Inflammatory macrophage treated with lipopolysaccharide for 4 hours (primary cell): Measurements from ENCODE around the gene UBE3C.
"Not testable (repeated sequence)": the region's sequence is repeated elsewhere in the genome, so short reads cannot be mapped to it uniquely, and the experiment has no call there.

Source experiments
- DNase-seq: peaks from one replicate; pipeline ENCODE4 v3.0.0-alpha.2; 2020

Gene UBE3C

DNA sequence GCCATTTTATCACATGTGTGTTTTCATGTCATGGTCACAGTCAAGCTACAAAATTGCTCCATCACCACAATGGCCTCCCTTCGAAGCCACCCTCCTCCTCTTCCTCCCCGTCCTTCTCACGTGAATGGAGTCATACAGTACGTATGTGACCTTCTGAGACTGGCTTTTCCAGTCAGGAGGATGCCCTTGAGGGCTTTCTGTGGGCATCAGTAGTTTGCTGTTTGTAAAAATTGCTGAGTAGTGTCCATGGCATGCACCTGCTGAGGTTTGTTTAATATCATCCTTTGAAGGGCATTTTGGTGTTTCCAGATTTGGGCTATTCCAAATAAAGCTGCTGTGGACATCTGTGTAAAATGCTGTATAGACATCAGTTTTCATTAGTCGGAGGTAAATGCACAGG, 5.9 kb upstream of the UBE3C start:
- DNase-seq: no peak

DNA sequence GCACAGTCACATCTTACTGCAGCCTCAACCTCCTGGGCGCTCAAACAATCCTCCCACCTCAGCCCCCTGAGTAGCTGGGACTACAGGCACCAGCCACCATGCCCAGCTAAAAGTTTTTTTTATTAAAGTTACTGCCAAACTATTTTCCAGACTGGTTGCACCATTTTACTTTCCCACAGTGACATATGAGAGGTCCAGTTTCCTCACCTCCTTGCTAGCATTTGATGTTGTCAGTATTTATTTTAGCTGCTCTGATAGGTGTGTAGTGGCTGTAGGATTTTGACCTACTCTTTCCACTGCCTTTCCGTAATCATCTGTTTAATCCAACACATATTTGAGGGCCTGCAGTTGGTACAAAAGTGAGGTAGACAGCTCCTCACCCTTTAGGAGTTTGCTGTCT, 5.4 kb upstream of the UBE3C start:
- no peak for DNase-seq

- DNase-seq: peak; percentile 85
Observed at GRCh38 chr7:157136372-157136771, 2.4 kb upstream of the UBE3C start.

DNA sequence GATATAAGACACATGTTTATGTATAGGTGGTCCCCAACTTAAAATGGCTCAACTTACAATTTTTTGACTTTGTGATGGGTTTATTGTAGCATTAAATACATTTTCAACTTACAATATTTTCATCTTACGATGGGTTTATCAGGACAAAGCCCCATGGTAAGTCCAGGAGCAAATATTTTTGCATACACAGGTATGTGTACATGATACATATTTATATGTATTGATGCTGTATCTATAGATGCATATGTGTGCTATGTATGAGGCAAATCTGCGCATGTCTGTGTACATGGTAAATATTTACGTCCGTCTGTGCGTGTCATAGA, 664 bp upstream of the UBE3C start:
- no peak for DNase-seq

- DNase-seq: peak; percentile 59
Observed at GRCh38 chr7:157139111-157139809, 534 bp downstream of the UBE3C start.

GRCh38 chr7:157139810-157140510, 1.2 kb downstream of the UBE3C start:
- DNase-seq: no peak

- no peak for DNase-seq
Observed at GRCh38 chr7:157140511-157140905, 1.8 kb downstream of the UBE3C start.

DNA sequence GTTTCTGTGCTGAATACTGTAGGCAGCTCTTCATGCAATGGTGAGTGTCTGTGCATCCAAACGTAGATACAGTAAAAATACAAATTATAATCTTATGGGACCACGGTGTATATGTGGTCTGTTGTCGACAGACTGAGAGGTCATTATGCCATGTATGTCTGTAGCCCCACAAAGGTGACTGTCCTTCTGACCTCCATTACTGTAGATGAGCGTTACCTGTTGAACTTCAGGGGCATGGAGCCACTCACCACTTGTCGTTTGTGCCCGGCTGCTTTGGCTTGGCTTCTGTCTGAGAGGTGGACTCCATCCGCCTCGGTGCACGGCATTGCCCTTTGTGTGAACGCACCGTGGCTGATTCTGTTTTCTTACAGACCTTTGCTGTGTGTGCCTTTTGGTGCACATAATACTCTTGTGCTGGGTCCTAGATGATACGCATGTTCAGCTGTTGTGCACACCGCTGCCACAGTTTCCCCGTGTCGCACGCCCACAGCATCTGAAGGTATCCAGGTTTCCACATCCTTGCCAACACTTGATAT, 2.9 kb downstream of the UBE3C start:
- DNase-seq: no peak

- no peak for DNase-seq
Observed at GRCh38 chr7:157143788-157144187, 5.1 kb downstream of the UBE3C start.

- DNase-seq: no peak
Observed at GRCh38 chr7:157149317-157149716, 10.6 kb downstream of the UBE3C start.

GRCh38 chr7:157150882-157151281, 12.2 kb downstream of the UBE3C start:
- DNase-seq: no peak

GRCh38 chr7:157151626-157152339, 13.1 kb downstream of the UBE3C start:
- DNase-seq: no peak

DNA sequence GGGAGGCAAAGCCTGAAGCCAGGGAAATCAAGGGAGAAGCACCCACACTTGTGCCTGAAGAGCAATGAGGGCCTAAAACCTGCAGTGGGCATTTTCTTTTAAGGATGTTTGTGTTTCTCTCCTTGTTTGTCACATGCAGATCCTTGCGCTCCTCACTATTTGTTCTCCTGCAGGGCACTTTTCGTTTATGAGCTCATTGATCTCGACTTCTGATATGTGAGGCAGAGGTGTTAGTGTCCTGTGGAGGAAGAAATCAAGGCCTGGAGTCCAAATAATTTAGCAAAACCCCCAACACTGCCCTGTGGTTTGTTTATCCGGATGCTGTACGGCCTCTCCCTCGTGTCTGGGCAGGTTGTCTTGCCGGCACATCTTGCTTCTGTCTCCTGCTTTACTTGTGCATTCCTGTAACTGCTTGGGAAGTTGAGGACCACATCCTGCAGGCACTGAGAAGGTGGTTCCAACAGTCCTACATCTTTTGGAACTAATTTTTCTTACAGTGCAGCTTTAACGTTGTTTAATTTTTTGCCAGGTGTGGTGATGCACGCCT, 13.7 kb downstream of the UBE3C start:
- no peak for DNase-seq

GRCh38 chr7:157153260-157153659, 14.5 kb downstream of the UBE3C start:
- no peak for DNase-seq

GRCh38 chr7:157155959-157156358, 17.2 kb downstream of the UBE3C start:
- DNase-seq: no peak

GRCh38 chr7:157158400-157158799, 19.7 kb downstream of the UBE3C start:
- no peak for DNase-seq

- not testable (repeated sequence) for DNase-seq
Observed at GRCh38 chr7:157159537-157159936, 20.8 kb downstream of the UBE3C start.

DNA sequence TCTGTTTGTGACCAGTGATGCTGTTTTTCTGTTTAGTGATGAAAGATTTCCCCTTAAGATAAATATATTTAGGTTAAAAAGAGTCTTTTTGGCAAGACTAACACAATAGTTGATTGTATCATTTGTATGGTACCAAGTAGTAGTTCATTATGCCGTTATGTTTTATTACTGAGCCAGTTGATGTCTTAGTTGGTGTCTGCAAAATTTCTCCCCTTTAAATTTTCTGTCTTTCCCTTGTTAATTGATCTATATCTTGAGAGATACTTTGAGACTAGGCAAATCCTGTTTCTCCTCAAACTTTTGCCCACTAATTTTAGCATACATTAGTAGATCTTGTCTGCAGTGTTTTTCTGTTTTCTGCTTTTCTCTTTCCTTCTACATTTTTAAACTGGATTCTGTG, 21.7 kb downstream of the UBE3C start:
- no peak for DNase-seq

GRCh38 chr7:157165987-157166386, 27.3 kb downstream of the UBE3C start:
- no peak for DNase-seq

GRCh38 chr7:157168571-157168970, 29.8 kb downstream of the UBE3C start:
- DNase-seq: no peak

DNA sequence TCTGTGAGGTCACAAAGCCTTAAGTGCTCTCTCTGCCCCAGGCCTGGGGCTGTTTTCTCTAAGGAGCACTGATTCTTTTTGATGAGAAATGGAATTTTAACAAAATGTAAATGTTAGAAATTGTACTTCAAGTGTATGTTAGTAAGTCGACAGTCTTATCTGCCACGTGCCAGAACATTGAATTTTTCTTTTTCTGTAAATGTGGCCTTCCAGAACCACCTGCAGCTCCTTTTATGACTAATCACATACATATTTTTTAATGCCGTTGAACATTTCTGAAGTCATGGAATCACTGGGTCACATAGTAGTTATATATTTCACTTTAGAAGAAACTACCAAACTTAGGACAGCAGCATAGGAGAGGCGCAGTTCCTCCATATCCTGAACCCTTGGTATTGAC, 38.0 kb downstream of the UBE3C start:
- DNase-seq: no peak

GRCh38 chr7:157177333-157177982, 38.7 kb downstream of the UBE3C start:
- DNase-seq: no peak

DNA sequence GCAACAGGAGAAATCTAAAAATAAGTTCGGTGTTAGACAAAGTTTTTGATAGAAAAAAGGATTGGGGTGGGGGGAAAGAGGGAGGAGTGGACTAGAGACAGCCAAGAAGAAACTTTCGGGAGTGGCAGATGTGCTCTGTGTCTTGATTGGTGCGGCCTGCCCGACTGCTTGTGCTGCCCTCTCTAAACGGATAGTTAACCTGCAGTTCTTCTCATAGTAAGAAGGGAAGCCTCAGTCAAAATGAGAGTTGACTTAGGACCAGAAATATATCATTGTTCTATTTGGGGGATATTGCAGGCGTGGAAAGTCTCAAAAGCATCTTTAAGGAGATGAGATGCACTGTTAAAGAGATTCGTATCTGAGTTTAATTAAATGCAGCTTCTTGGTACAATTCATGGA, 39.3 kb downstream of the UBE3C start:
- no peak for DNase-seq
